GM19193 (cell line): ENCODE results near the gene GMDS.

Experiments
- POLR2A ChIP-seq: IDR thresholded peaks from 4 replicates; pipeline ENCODE4 v1.6.1; 2011; ENCODE audit not compliant: insufficient read depth, insufficient read length; ENCODE audit errors: extremely low read depth

Gene GMDS

GRCh38 chr6:1619673-1620503 lies 625.5 kb downstream of the GMDS start:
- no peak for TF ChIP-seq POLR2A

DNA sequence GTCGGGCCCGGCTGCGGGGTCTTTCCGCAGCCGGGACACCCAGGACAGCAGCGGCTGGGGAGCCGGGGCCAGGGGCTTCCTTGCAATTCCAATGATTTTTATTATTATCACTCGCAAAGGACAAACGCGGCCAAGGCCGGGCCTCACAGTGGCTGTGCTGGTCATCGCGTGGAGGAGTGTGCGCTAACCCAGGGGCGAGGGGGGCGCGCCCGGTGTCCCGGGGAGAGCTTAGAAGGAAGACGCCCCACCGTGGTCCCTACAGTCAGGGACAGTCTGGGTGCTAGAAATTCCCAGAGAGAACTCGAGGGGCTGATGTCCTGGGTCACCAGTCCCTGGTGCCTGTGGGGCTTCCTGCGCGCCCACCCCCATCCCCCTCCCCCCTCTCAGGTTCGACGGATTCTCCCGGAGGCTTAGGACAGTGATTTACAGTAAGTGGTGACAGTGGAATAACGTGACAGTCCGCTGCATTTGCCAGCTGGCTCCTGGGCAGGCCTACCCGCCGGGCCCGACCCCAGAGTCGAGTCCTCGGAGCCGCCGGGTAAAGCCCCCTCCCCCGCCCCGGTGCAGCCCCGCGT lies 626.2 kb downstream of the GMDS start:
- no peak for TF ChIP-seq POLR2A

- TF ChIP-seq POLR2A = no peak
Measured at GRCh38 chr6:1618311-1619097, 626.9 kb downstream of the GMDS start.

DNA sequence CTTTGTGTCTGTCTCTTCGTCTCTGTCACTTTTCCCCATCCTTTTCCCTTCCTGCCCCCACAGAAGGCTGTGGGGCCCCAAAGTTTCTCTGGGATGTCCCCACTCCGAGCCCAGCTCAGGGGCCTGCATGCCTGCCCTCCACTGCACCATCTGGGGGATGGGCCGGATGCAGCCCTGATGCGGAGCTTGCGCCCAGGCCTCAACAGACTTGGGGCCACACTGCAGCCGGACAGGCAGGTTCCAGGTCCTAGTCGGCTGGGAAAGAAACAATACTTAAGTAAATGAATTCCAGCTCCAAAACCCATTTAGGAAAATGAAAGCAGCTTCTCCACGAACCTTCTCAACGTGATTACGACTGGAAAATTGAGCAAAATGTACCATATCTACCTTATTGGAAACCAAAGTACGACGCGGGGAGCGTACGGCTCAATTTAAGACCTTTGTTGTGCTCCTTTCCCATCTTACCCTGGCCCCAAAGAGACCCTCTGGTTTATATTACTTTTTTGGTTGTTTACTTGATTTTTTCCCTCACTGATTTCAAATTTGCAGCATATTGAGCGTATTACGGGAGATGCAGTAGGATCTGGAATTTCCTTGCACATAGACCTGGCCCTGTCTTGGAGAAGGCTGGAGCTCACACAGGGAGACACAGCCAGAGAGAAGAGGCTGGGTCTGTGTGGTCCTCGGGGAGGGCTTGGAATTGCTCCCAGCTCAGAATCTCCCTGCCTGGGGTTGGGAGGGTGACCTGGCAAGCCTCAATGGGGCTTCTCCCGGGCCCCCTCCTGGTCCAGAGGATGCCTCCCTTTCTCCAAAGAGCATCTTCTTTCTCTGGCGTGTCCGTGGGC lies 627.7 kb downstream of the GMDS start:
- TF ChIP-seq POLR2A = no peak

GRCh38 chr6:1616701-1617463 lies 628.5 kb downstream of the GMDS start:
- no peak for TF ChIP-seq POLR2A

- no peak for TF ChIP-seq POLR2A
Measured at GRCh38 chr6:1615853-1616420, 629.5 kb downstream of the GMDS start.

DNA sequence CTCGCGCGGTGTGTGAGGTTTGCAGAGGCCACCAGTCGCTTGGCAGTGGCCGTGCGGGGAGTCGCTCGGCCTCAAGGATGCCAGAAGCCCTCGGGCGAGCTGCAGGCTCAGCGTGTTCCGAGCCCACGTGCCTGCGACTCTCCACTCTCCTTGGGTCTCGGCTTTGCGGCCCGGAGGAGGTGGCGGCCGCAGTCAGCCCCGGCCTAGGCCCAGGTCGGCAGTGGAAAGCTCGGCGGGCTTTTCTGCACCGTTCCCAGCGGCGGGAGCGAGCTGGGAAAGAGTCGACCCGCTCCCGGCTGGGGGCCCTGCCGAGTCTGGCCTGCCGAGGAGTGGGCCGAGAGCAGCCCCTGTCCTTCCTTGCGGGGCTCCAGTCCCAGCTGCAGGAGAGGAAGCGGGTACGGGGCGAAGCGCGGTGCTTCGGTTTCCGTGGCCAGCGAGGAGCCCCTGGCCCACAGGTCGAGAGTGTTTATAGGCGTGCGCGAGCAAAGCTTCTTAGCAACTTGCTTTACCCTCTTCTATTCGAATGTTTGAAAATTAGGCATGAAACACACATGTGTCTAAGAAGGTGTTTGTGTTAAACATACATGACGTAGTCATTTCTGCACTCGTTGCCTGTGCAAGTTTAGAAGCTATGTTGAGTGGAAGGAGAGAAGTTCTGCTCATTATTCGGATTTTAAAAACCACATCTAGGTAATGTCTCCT lies 630.1 kb downstream of the GMDS start:
- no peak for TF ChIP-seq POLR2A

- TF ChIP-seq POLR2A = no peak
Measured at GRCh38 chr6:1614448-1615150, 630.8 kb downstream of the GMDS start.

DNA sequence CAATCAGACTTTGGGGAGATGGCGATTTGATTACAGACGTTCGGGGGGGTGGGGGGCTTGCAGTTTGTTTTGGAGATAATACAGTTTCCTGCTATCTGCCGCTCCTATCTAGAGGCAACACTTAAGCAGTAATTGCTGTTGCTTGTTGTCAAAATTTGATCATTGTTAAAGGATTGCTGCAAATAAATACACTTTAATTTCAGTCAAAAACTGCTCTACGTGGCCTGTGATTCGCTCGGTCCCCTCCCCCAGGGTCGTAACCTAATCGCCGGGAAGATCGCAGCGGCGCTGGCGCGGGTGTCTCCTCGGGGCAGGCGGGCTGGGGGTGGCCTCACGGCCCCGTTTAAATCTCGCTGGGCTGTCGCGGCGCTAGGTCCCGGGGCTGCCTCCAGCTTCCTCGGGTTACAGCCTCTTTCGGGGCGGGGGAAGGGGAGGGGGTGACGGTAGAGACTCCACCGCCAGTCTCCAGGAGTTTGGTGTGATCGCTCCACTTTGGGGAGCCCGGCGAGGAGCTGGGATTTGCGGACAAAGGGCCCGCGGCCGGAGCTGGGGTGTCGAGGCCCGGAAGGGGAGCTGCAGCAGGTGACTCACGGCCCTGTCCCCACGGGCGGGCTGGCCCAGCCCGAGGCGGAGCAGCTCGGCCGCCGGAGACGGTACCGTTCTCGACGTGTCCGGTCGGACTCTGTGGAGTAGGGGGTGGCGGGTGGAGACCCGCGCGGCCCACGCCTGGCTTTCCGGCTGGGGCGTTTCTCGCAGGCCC lies 631.5 kb downstream of the GMDS start:
- TF ChIP-seq POLR2A = no peak

DNA sequence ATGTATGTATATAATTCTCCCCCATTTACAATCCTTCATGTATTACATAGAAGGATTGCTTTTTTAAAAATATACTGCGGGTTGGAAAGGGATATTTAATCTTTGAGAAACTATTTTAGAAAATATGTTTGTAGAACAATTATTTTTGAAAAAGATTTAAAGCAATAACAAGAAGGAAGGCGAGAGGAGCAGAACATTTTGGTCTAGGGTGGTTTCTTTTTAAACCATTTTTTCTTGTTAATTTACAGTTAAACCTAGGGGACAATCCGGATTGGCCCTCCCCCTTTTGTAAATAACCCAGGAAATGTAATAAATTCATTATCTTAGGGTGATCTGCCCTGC lies 632.1 kb downstream of the GMDS start:
- no peak for TF ChIP-seq POLR2A

GRCh38 chr6:1612974-1613306 lies 632.5 kb downstream of the GMDS start:
- no peak for TF ChIP-seq POLR2A

- no peak for TF ChIP-seq POLR2A
Measured at GRCh38 chr6:1612299-1612973, 633.0 kb downstream of the GMDS start.
